Spinal cord (tissue), 10 donors: ENCODE measurements around the gene VAV2. TPM values are rescaled to one million over a fixed set of nuclear protein-coding genes. Genes with fewer than 3 reads are reported as not detected.

Experiments
- DNase-seq, 6 donors: peaks; one replicate each; pipeline versions ENCODE4 v3.0.0 to v3.0.0-alpha.2; 2013 to 2015; ENCODE audit warnings: low spot score in 6 of 6, low read depth in 4 of 6
- H3K27ac ChIP-seq: one replicate; pipeline ENCODE4 v1.5.1; 2013; ENCODE audit warnings: low read depth, low read length, control low read depth
- H3K27me3 ChIP-seq: one replicate; pipeline ENCODE4 v1.6.1; 2013; ENCODE audit warnings: low read length; ENCODE audit not compliant: control insufficient read depth, insufficient read depth
- H3K36me3 ChIP-seq: one replicate; pipeline ENCODE4 v1.6.1; 2013; ENCODE audit warnings: low read length; ENCODE audit not compliant: control insufficient read depth, insufficient read depth
- H3K4me1 ChIP-seq: one replicate; pipeline ENCODE4 v1.6.1; 2013; ENCODE audit warnings: low read length; ENCODE audit not compliant: control insufficient read depth, insufficient read depth
- H3K4me3 ChIP-seq: one replicate; pipeline ENCODE4 v1.5.1; 2013; ENCODE audit warnings: low read depth, low read length, control low read depth
- H3K9me3 ChIP-seq: one replicate; pipeline ENCODE4 v1.6.1; 2013; ENCODE audit warnings: low read length; ENCODE audit not compliant: control insufficient read depth, insufficient read depth
- WGBS: methylation state at CpG from one replicate; pipeline ENCODE4 v1.1.5; 2013; ENCODE audit warnings: missing lambda C conversion rate; ENCODE audit not compliant: insufficient coverage; 5-methylcytosine and 5-hydroxymethylcytosine counted together
- polyA plus RNA-seq, 2 donors: library from polyadenylated mRNA; unstranded; fragments of 120-200 nt; gene quantifications; one replicate each; pipeline ENCODE4 v1.2.1, GENCODE V29; 2013; ENCODE audit not compliant: insufficient read length in 2 of 2
- total RNA-seq, 2 donors: library from RNA; depleted of rRNA in 1 of 2; stranded (reverse); fragments of 120-200 nt in 1 of 2; fragments of >200 nt in 1 of 2; gene quantifications; one replicate each; pipeline versions ENCODE4 v1.2.3 to v1.2.4, GENCODE V29; 2013 to 2014
- donor health status: healthy.

VAV2 gene
- total and polyA plus RNA-seq, 4 donors: 18.4 to 48.3 (median 33.1) TPM

DNA sequence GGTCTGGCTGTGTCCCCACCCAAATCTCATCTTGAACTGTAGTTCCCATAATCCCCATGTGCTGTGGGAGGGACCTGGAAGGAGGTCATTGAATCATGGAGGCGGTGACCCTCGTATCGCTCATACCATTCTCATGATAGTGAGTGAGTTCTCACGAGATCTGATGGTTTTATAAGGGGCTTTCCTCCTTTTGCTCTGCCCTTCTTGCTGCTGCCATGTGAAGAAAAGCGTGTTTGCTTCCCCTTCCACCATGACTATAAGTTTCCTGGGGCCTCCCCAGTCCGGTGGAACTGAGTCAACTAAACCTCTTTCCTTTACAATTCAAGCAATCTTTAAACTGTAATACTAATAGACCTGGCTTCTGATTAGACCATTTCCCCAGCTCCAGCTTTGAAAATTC is 161.8 kb downstream of the VAV2 start:
- Histone ChIP-seq H3K4me3 (no peak overlapping the region), H3K36me3 (peaks cover 38% of the 10 kb centered on the region), H3K9me3 (no peaks in the 10 kb centered on the region), H3K27ac (no peak overlapping the region), H3K4me1 (peaks cover 45% of the 10 kb centered on the region), H3K27me3 (no peaks in the 10 kb centered on the region)
- 92% methylated on average over 2 of the region's 6 CpGs for whole genome bisulfite sequencing
- DNase-seq: no peak

DNA sequence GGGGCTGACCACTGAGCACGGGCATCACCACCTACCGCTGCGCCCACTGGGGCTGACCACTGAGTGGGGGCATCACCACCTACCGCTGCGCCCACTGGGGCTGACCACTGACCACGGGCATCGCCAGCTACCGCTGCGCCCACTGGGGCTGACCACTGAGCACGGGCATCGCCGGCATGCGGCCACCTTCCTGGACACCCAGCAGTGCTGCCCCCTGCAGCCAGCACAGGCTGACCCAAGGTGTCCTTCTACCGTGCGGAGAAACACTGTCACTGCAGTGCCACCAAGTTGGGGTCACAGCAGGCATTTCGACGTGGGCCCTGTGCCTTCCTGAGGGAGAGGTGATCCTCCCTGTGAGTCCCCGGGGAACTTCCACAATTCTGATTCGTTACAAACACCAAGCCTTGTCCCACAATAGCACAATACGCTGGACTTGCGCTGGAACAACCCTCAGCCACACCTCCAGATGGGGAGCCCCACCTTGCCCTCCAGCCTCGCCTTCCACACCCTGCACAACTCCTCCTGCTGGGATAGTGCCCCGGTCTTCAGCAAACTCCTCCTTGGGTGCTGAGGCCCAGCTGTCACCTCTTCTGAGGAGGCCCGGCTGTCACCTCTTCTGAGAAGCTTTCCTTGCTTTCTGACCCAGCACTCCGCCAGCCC is 163.7 kb downstream of the VAV2 start:
- no peak for DNase-seq
- Histone ChIP-seq H3K4me3 (no peak overlapping the region), H3K27ac (no peak overlapping the region), H3K36me3 (peaks cover 35% of the 10 kb centered on the region), H3K9me3 (no peaks in the 10 kb centered on the region), H3K4me1 (peaks cover 44% of the 10 kb centered on the region), H3K27me3 (no peaks in the 10 kb centered on the region)
- WGBS: 93% methylated on average over 19 of the region's 25 CpGs

DNA sequence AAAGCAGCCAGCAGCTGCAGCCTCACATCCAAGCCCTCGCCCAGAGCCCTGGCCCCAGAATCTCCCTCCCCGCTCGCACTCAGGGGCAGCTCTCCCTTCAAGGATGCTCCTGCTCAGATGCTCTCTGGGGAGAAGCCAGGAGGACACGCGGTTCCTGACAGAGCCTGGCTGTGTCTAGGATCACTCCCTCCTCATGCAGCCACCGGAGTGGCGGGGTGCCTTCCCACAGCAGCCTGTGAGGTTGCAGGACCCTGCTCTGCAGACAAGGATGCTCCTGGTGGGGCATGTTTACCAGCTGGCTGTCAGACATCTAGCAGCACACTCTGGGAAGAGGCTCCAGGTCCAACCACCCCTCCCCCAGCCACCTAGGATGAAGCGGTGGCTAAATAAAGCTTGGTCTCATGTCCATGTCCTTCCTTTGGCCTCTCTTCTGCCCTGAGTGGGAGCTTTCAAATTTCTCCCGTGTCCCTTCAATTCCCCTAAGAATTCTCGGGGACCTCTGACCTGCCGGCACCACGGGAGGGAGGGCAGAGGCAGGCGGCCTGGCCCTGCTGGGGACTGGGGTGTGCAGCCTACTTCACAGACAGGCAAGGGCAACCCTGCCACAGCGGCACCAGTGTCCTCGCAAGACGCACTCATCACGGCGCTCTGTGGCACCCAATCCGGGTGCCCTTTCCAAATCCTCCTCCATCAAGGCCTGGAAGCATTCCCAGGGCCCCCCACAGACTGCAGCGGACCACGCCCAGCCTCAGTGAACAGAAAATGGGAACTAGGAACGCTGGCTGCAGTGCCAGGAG is 165.6 kb downstream of the VAV2 start:
- no peaks in the 10 kb centered on the region for H3K9me3 ChIP-seq
- DNase-seq: peak in 1 of 6 donors; percentile 38
- H3K36me3 ChIP-seq: peaks cover 22% of the 10 kb centered on the region
- H3K27ac ChIP-seq: no peak overlapping the region
- H3K4me3 ChIP-seq: no peak overlapping the region
- 68% methylated on average over 14 of the region's 22 CpGs for WGBS
- peaks cover 52% of the 10 kb centered on the region for H3K4me1 ChIP-seq
- no peaks in the 10 kb centered on the region for H3K27me3 ChIP-seq

- peaks cover 60% of the 10 kb centered on the region for H3K4me1 ChIP-seq
- H3K36me3 ChIP-seq: peaks cover 24% of the 10 kb centered on the region
- H3K9me3 ChIP-seq: no peaks in the 10 kb centered on the region
- 65% methylated on average over 14 of the region's 17 CpGs for WGBS
- H3K27me3 ChIP-seq: no peaks in the 10 kb centered on the region
- H3K4me3 ChIP-seq: no peak overlapping the region
- peak in 1 of 6 donors; percentile 90 for DNase-seq
- no peak overlapping the region for H3K27ac ChIP-seq
Measured at GRCh38 chr9:133825555-133826218, 166.4 kb downstream of the VAV2 start.

DNA sequence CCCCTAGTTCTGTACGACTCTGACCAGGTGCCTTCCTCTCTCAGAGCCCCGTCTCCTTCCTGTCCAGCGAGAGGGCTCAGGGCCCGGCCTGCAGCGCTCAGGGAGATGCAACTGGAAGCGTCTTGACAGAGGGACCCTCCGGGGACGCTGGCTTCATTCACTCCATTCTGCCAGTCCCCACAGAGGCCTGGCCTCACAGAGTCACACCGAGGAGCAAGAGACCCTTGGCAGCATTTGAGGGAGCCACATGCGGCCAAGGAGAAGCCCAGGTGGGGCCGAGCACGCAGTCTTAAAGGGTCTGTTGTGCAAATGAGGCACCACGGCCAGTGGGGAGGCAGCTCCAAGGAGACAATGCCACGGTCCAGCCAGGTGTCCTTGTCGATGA is 167.3 kb downstream of the VAV2 start:
- Histone ChIP-seq H3K9me3 (no peaks in the 10 kb centered on the region), H3K27me3 (no peaks in the 10 kb centered on the region), H3K4me1 (peaks cover 63% of the 10 kb centered on the region), H3K27ac (no peak overlapping the region), H3K4me3 (no peak overlapping the region), H3K36me3 (peaks cover 27% of the 10 kb centered on the region)
- no peak for DNase-seq
- WGBS: 73% methylated on average over 11 of the region's 15 CpGs

DNA sequence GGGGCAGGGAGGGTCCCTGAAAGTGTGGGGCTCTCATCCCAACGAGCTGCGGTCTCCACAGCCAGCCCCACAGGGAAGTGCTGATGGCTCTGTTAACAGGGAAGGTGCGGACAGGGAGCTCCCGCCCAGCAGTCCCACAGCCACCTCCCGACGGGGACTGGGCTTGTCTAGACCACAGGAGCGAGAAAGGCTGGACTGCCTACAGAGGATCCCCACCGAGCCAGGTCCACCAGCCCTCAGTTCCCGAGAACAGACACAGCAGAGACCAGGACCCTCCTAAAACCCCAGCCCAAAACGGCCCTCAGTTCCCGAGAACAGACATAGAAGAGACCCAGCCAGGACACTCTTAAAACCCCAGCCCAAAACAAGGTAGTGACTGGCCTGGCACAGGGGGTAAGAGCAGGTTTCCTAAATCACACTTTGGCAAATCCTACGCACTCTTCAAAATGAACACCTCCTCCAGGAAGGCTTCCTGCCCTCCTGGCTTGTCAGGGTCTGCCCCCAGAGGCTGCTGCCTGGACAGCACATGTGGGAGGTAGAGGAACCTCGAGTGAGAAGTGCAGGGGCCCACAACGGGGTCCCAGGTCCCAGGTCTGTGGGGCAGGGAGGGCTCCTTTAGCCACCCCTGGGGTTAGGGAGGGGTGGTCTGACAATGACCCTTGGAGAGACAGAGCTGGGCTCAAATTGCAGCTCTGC is 167.9 kb downstream of the VAV2 start:
- 70% methylated on average over 13 of the region's 14 CpGs for WGBS
- Histone ChIP-seq H3K4me3 (no peak overlapping the region), H3K27ac (no peak overlapping the region), H3K36me3 (peaks cover 27% of the 10 kb centered on the region), H3K27me3 (no peaks in the 10 kb centered on the region), H3K9me3 (no peaks in the 10 kb centered on the region), H3K4me1 (peaks cover 63% of the 10 kb centered on the region)
- DNase-seq: no peak

- Histone ChIP-seq H3K9me3 (no peaks in the 10 kb centered on the region), H3K36me3 (peaks cover 23% of the 10 kb centered on the region), H3K27ac (no peak overlapping the region), H3K27me3 (no peaks in the 10 kb centered on the region), H3K4me3 (no peak overlapping the region), H3K4me1 (peaks cover 63% of the 10 kb centered on the region)
- peak in 1 of 6 donors; percentile 58 for DNase-seq
- WGBS: 53% methylated on average over 20 of the region's 29 CpGs
Measured at GRCh38 chr9:133823189-133824105, 168.7 kb downstream of the VAV2 start.

DNA sequence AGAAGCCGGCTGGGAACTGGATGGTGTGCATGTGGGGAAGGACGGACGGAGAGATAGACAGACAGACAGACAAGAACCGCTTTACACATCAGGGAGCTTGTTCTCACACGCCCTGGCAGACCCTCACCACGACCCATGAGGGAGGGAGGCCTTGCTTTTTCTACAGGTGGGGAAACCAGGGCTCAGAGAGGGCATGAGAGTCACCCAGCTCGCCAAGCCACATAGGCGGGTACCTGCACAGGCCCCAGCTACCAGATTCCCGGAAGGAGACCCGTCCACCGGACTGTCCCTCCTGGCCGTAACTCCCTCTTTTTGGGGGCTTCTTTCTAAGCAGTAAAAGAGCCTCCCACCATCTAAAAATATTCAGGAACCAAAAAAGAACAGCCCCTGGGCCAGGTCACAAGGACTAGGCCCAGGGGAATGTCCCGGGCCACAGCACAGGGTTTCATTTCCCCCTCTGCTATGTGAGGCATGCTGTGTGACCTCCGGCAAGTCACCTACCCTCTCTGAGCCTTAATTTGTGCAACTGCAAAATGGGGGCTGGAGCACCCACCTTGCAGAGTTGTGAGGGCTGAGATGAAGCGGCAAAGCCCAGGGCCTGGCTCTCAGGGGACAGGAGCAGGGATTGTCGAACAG is 169.6 kb downstream of the VAV2 start:
- H3K27ac ChIP-seq: no peak overlapping the region
- peaks cover 63% of the 10 kb centered on the region for H3K4me1 ChIP-seq
- no peak overlapping the region for H3K4me3 ChIP-seq
- peaks cover 23% of the 10 kb centered on the region for H3K36me3 ChIP-seq
- no peaks in the 10 kb centered on the region for H3K9me3 ChIP-seq
- no peaks in the 10 kb centered on the region for H3K27me3 ChIP-seq
- DNase-seq: no peak
- 76% methylated on average over 11 of the region's 16 CpGs for WGBS
